ENCODE measurements around the gene PAMR1.
A peak's percentile ranks its signal among the peaks of the same experiment; 100 is the strongest.

PAMR1 gene

GRCh38 chr11:35466058-35466457 is 59.4 kb downstream of the PAMR1 start:
- no peak overlapping the region for H3K23ac ChIP-seq (ENCODE audit: low read depth, low read length, poor library complexity)
- no peak overlapping the region for H3K18ac ChIP-seq (ENCODE audit: low read length)
- no peak overlapping the region for H3K14ac ChIP-seq (ENCODE audit: low read length)
- H2BK5ac ChIP-seq (ENCODE audit: low read length), result no peak overlapping the region
- no CpG with 5 or more reads among the region's 3 CpGs for WGBS, 2 donors (ENCODE audit: extremely low coverage in 2 of 2, insufficient read length in 2 of 2, insufficient replicate concordance in 1 of 2)
- H3K4me2 ChIP-seq (ENCODE audit: insufficient read depth, low read length, poor library complexity, severe bottlenecking), result no peak overlapping the region
- H4K8ac ChIP-seq (ENCODE audit: low read depth, low read length), result no peak overlapping the region
- no peak overlapping the region for H2BK120ac ChIP-seq (ENCODE audit: low read depth, low read length)
- no peak overlapping the region for H2BK12ac ChIP-seq (ENCODE audit: low read length)
- no peak overlapping the region for H2AK5ac ChIP-seq (ENCODE audit: low read depth, low read length)
- H3K36me3 ChIP-seq (replicated peaks in 1 of 2; ENCODE audit: control insufficient read depth in 2 of 2, insufficient read depth in 2 of 2, low read length in 2 of 2), result peaks cover 0 to 22% of the 10 kb centered on the region in 2 donors
- no peak overlapping the region for H2AFZ ChIP-seq (ENCODE audit: low read length)
- no peaks in the 10 kb centered on the region for H3K9me3 ChIP-seq (replicated peaks in 1 of 2; ENCODE audit: control insufficient read depth in 2 of 2, insufficient read depth in 1 of 2, low read depth in 1 of 2, low read length in 2 of 2)
- no peaks in the 10 kb centered on the region for H3K79me1 ChIP-seq (ENCODE audit: low read depth, low read length)
- H3K4ac ChIP-seq (ENCODE audit: low read length), result no peak overlapping the region
- H3K9ac ChIP-seq (ENCODE audit: low read depth, low read length, poor library complexity), result no peak overlapping the region
- peaks cover 0 to 5% of the 10 kb centered on the region in 2 donors for H3K4me1 ChIP-seq (ENCODE audit: control insufficient read depth in 2 of 2, insufficient read depth in 1 of 2, low read depth in 1 of 2, low read length in 2 of 2)
- H3K4me3 ChIP-seq (ENCODE audit: low read length in 2 of 2), result no peak overlapping the region
- H3K27ac ChIP-seq (replicated peaks; ENCODE audit: low read length), result no peak overlapping the region
- H2BK15ac ChIP-seq (ENCODE audit: low read length), result no peak overlapping the region
- H3K27me3 ChIP-seq (ENCODE audit: control insufficient read depth in 3 of 3, insufficient read depth in 3 of 3, low read depth in 1 of 3, low read length in 3 of 3), result peaks cover 0 to 23% (median 0%) of the 10 kb centered on the region in 3 experiments
- no peak overlapping the region for H4K91ac ChIP-seq (ENCODE audit: low read depth, low read length, poor library complexity)
- DNase-seq (ENCODE audit: low spot score), result no peak

- Histone ChIP-seq H3K23ac (ENCODE audit: low read depth, low read length, poor library complexity) (no peak overlapping the region), H3K79me1 (ENCODE audit: low read depth, low read length) (no peaks in the 10 kb centered on the region), H3K18ac (ENCODE audit: low read length) (no peak overlapping the region), H3K4me3 (ENCODE audit: low read length in 2 of 2) (no peak overlapping the region), H3K27ac (replicated peaks; ENCODE audit: low read length) (no peak overlapping the region), H4K91ac (ENCODE audit: low read depth, low read length, poor library complexity) (no peak overlapping the region), H3K4me1 (ENCODE audit: control insufficient read depth in 2 of 2, insufficient read depth in 1 of 2, low read depth in 1 of 2, low read length in 2 of 2) (peaks cover 0 to 5% of the 10 kb centered on the region in 2 donors), H3K36me3 (replicated peaks in 1 of 2; ENCODE audit: control insufficient read depth in 2 of 2, insufficient read depth in 2 of 2, low read length in 2 of 2) (peaks cover 0 to 16% of the 10 kb centered on the region in 2 donors), H3K4ac (ENCODE audit: low read length) (no peak overlapping the region), H4K8ac (ENCODE audit: low read depth, low read length) (no peak overlapping the region), H2BK5ac (ENCODE audit: low read length) (no peak overlapping the region), H2BK120ac (ENCODE audit: low read depth, low read length) (no peak overlapping the region), H2AK5ac (ENCODE audit: low read depth, low read length) (no peak overlapping the region), H2BK15ac (ENCODE audit: low read length) (no peak overlapping the region), H3K4me2 (ENCODE audit: insufficient read depth, low read length, poor library complexity, severe bottlenecking) (no peak overlapping the region), H3K14ac (ENCODE audit: low read length) (no peak overlapping the region), H2BK12ac (ENCODE audit: low read length) (no peak overlapping the region), H3K27me3 (ENCODE audit: control insufficient read depth in 3 of 3, insufficient read depth in 3 of 3, low read depth in 1 of 3, low read length in 3 of 3) (peaks cover 0 to 13% (median 0%) of the 10 kb centered on the region in 3 experiments), H3K9me3 (replicated peaks in 1 of 2; ENCODE audit: control insufficient read depth in 2 of 2, insufficient read depth in 1 of 2, low read depth in 1 of 2, low read length in 2 of 2) (no peaks in the 10 kb centered on the region), H3K9ac (ENCODE audit: low read depth, low read length, poor library complexity) (no peak overlapping the region), H2AFZ (ENCODE audit: low read length) (no peak overlapping the region)
- no CpG with 5 or more reads among the region's 1 CpG for whole genome bisulfite sequencing, 2 donors (ENCODE audit: extremely low coverage in 2 of 2, insufficient read length in 2 of 2, insufficient replicate concordance in 1 of 2)
- DNase-seq (ENCODE audit: low spot score), result no peak
These were observed 61.1 kb downstream of the PAMR1 start for GRCh38 chr11:35464308-35464707.

- no peak overlapping the region for H2AK5ac ChIP-seq (ENCODE audit: low read depth, low read length)
- peaks cover 0 to 12% of the 10 kb centered on the region in 2 donors for H3K36me3 ChIP-seq (replicated peaks in 1 of 2; ENCODE audit: control insufficient read depth in 2 of 2, insufficient read depth in 2 of 2, low read length in 2 of 2)
- no peak overlapping the region for H4K8ac ChIP-seq (ENCODE audit: low read depth, low read length)
- H3K4me1 ChIP-seq (ENCODE audit: control insufficient read depth in 2 of 2, insufficient read depth in 1 of 2, low read depth in 1 of 2, low read length in 2 of 2), result peaks cover 0 to 5% of the 10 kb centered on the region in 2 donors
- no peak overlapping the region for H3K4me2 ChIP-seq (ENCODE audit: insufficient read depth, low read length, poor library complexity, severe bottlenecking)
- no peaks in the 10 kb centered on the region for H3K79me1 ChIP-seq (ENCODE audit: low read depth, low read length)
- peaks cover 0 to 3% (median 0%) of the 10 kb centered on the region in 3 experiments for H3K27me3 ChIP-seq (ENCODE audit: control insufficient read depth in 3 of 3, insufficient read depth in 3 of 3, low read depth in 1 of 3, low read length in 3 of 3)
- peak overlapping the region; percentile 78 for H2AFZ ChIP-seq (ENCODE audit: low read length)
- DNase-seq (ENCODE audit: low spot score), result no peak
- H3K9me3 ChIP-seq (replicated peaks in 1 of 2; ENCODE audit: control insufficient read depth in 2 of 2, insufficient read depth in 1 of 2, low read depth in 1 of 2, low read length in 2 of 2), result no peaks in the 10 kb centered on the region
- no peak overlapping the region for H3K23ac ChIP-seq (ENCODE audit: low read depth, low read length, poor library complexity)
- no peak overlapping the region for H2BK5ac ChIP-seq (ENCODE audit: low read length)
- no peak overlapping the region for H2BK15ac ChIP-seq (ENCODE audit: low read length)
- no peak overlapping the region for H2BK12ac ChIP-seq (ENCODE audit: low read length)
- no peak overlapping the region for H2BK120ac ChIP-seq (ENCODE audit: low read depth, low read length)
- no peak overlapping the region for H3K4ac ChIP-seq (ENCODE audit: low read length)
- H4K91ac ChIP-seq (ENCODE audit: low read depth, low read length, poor library complexity), result no peak overlapping the region
- WGBS, 2 donors (ENCODE audit: extremely low coverage in 2 of 2, insufficient read length in 2 of 2, insufficient replicate concordance in 1 of 2), result no CpG with 5 or more reads among the region's 13 CpGs
- no peak overlapping the region for H3K9ac ChIP-seq (ENCODE audit: low read depth, low read length, poor library complexity)
- H3K4me3 ChIP-seq (ENCODE audit: low read length in 2 of 2), result no peak overlapping the region
- no peak overlapping the region for H3K27ac ChIP-seq (replicated peaks; ENCODE audit: low read length)
- no peak overlapping the region for H3K14ac ChIP-seq (ENCODE audit: low read length)
- H3K18ac ChIP-seq (ENCODE audit: low read length), result no peak overlapping the region
These were observed 62.1 kb downstream of the PAMR1 start for GRCh38 chr11:35463331-35463751.

- Histone ChIP-seq H2AFZ (ENCODE audit: low read length) (no peak overlapping the region), H2AK5ac (ENCODE audit: low read depth, low read length) (no peak overlapping the region), H3K79me1 (ENCODE audit: low read depth, low read length) (no peaks in the 10 kb centered on the region), H3K9ac (ENCODE audit: low read depth, low read length, poor library complexity) (no peak overlapping the region), H3K18ac (ENCODE audit: low read length) (no peak overlapping the region), H3K27ac (replicated peaks; ENCODE audit: low read length) (no peak overlapping the region), H2BK15ac (ENCODE audit: low read length) (no peak overlapping the region), H3K14ac (ENCODE audit: low read length) (no peak overlapping the region), H4K91ac (ENCODE audit: low read depth, low read length, poor library complexity) (no peak overlapping the region), H4K8ac (ENCODE audit: low read depth, low read length) (no peak overlapping the region), H3K4me1 (ENCODE audit: control insufficient read depth in 2 of 2, insufficient read depth in 1 of 2, low read depth in 1 of 2, low read length in 2 of 2) (peaks cover 0 to 5% of the 10 kb centered on the region in 2 donors), H3K27me3 (ENCODE audit: control insufficient read depth in 3 of 3, insufficient read depth in 3 of 3, low read depth in 1 of 3, low read length in 3 of 3) (no peaks in the 10 kb centered on the region), H2BK120ac (ENCODE audit: low read depth, low read length) (no peak overlapping the region), H3K36me3 (replicated peaks in 1 of 2; ENCODE audit: control insufficient read depth in 2 of 2, insufficient read depth in 2 of 2, low read length in 2 of 2) (peaks cover 0 to 11% of the 10 kb centered on the region in 2 donors), H3K4ac (ENCODE audit: low read length) (no peak overlapping the region), H3K4me2 (ENCODE audit: insufficient read depth, low read length, poor library complexity, severe bottlenecking) (no peak overlapping the region), H3K23ac (ENCODE audit: low read depth, low read length, poor library complexity) (no peak overlapping the region), H2BK5ac (ENCODE audit: low read length) (no peak overlapping the region), H3K4me3 (ENCODE audit: low read length in 2 of 2) (no peak overlapping the region), H2BK12ac (ENCODE audit: low read length) (no peak overlapping the region), H3K9me3 (replicated peaks in 1 of 2; ENCODE audit: control insufficient read depth in 2 of 2, insufficient read depth in 1 of 2, low read depth in 1 of 2, low read length in 2 of 2) (no peaks in the 10 kb centered on the region)
- DNase-seq (ENCODE audit: low spot score), result no peak
- no CpG with 5 or more reads among the region's 2 CpGs for WGBS, 2 donors (ENCODE audit: extremely low coverage in 2 of 2, insufficient read length in 2 of 2, insufficient replicate concordance in 1 of 2)
These were observed 63.4 kb downstream of the PAMR1 start for GRCh38 chr11:35461917-35462538.

Measured in neuronal stem cell (in vitro differentiated cells).